Measurements from ENCODE around the gene ITGB7.

GRCh38 chr12:53254816-53255545 is 47.9 kb upstream of the ITGB7 start:
- TF ChIP-seq POLR2A (IDR thresholded peaks at IDR 0.05) (no peak), POLR2AphosphoS5 (IDR thresholded peaks at IDR 0.05) (no peak)
